Measurements from ENCODE around the gene ARHGEF10L. TPM values are rescaled to one million over a fixed set of nuclear protein-coding genes. Genes with fewer than 3 reads are reported as not detected.

ARHGEF10L gene
- total RNA-seq, 1 experiment from 2014 or later = 51.7 TPM

- DNase-seq (ENCODE audit: low read depth) = no peak
Observed at GRCh38 chr1:17706445-17706844, 166.9 kb downstream of the ARHGEF10L start.

GRCh38 chr1:17709981-17710380, 170.5 kb downstream of the ARHGEF10L start:
- no peak for DNase-seq (ENCODE audit: low read depth)

- DNase-seq (ENCODE audit: low read depth) = no peak
Observed at GRCh38 chr1:17710889-17711576, 171.5 kb downstream of the ARHGEF10L start.

GRCh38 chr1:17711577-17711910, 172.0 kb downstream of the ARHGEF10L start:
- DNase-seq (ENCODE audit: low read depth) = no peak

DNA sequence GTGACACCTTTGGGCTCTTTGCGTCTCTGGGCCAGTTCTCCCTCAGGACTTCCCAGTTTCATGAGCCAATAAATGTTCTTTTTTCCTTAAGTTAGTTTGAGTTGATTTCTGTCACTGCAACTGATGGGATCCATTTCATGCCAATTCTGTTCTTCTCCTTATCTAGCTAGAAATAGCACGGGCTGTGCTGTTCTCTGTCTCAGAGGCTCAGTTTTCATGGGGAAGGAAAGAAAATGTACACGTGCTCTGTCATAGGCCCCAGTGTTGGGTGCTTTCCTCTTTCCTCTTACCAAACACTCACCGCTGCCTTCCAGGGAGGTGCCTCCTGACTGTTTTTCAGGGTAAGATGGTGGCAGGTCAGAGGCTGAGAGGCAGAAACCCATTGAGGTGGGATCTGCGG, 172.4 kb downstream of the ARHGEF10L start:
- DNase-seq (ENCODE audit: low read depth) = no peak

GRCh38 chr1:17713993-17714392, 174.5 kb downstream of the ARHGEF10L start:
- no peak for DNase-seq (ENCODE audit: low read depth)

DNA sequence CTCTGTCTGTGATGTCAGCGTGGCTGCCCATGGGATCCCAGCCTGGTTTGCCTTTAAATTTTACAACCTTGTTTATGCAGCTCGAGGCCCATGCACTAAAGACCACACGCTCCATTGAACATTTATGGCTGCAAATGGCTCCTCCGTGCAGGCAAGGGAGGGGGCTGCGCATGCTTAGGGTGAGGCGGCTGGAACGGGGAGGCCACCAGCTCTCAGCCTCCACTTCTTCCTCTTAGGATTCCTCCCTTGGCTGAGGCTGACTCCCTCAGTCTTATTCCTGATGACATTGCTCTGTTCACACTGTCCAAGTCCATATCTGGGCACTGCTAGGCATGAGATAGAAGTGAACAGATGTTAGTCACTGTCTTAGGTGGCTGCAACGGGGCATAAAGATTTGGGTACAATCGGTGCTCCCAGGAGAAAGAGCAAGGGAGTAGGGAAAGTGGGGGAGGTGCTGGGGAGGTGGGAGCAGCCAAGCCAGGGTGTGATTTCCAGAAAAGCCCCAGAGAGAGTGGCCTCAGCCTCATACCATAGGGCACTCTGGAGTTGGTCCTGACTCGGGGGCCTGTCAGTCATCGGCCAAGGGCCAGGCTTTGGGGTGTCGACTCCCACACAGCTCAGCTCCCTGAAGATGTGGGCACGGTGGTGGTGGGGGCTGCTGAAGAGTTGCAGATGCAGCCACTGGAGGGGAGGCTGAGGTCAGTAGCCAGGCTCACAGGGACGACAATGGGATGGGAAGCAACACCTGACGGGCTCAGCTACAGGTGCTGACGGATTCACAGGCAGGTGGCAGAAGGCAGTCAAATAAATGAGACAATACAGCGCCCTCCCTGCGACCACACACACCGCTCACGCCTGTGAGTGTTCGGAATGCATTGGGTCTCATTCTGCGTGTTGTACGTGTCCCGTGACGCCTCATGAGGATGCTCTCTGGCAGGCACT, 178.4 kb downstream of the ARHGEF10L start:
- no peak for DNase-seq (ENCODE audit: low read depth)

- peak; percentile 65 for DNase-seq (ENCODE audit: low read depth)
Observed at GRCh38 chr1:17719874-17720273, 180.4 kb downstream of the ARHGEF10L start.

DNA sequence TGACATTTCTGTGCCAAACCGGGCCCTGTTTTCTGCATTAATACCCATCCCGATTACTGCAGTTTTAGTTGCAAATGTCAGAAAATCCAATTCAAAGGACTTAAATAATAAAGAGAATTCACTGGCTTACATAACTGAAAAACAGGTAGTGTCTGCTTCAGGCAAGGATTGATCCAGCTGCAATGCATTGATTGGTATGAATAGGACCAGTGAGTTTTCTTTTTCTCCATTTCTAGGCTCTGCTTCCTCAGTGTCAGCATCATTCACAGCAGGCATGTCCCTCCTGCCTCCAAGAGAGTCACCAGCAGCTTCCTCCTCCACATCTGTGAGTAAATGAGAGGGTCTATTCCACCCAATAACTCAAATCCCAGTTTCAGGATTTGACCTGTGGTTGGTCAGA, 181.9 kb downstream of the ARHGEF10L start:
- DNase-seq (ENCODE audit: low read depth) = no peak

DNA sequence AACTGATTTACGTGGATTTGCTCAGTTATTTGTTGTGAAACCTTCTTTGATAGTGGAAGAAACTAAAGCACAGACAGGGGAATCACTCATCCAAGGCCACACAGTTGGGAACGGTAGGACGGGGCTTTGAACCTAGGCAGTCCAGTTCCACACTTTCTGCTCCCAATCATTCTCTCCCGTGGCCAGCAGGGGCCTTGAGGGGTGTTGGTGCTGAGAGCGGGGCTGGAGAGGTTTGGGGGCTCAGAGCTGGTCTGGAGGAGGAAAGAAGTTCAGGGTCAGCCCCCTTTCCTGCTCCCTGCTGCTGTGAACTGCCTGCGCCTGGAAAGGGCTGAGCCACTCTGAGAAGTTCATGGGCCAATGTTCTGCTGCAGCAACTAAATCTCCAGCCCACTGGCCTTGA, 184.2 kb downstream of the ARHGEF10L start:
- DNase-seq (ENCODE audit: low read depth) = no peak

DNA sequence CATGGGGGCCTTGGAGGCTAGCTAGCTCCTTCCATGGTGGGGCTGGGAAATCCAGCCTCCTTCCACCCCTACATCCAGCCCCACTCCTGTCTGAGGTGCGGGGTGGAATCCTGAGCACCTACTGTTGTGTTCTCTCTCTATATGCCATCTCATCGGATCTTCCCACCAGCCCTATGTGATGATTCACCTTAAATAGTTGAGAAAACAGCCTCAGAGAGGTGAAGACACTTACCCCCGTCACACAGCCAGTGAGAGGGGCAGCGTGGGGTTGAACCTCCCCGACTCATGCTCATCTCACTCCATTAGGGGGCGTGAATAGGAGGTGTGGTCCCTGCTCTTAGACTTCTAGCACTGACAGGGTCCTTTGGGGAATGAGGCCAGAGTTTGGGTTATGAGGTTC, 184.7 kb downstream of the ARHGEF10L start:
- DNase-seq (ENCODE audit: low read depth) = no peak

DNA sequence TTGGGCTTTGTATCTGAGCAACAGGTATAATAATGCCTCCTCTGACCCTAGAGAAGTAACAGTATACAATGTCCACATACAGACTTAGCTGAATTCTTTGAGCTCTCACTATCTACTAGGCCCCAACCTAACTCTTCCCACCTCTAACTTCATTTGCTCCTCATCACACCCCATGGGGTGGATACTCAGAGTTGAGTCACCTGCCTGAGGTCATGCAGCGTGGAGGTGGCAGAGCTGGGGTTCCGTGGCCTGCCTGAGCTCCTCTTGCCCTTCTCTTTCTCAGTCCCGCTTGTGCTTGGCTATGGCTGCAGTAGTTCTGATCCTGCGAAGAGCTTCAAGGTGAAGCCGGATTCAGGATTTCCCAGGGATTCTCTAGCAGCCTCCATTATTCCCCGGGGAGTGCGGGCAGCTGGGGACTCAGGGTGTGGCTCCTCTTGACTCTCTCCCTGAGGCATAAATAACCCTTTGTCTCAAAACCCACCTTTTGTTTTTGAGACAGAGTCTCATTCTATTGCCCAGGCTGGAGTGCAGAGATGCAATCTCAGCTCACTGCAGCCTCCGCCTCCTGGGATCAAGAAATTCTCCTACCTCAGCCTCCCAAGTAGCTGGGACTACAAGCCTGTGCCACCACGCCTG, 185.7 kb downstream of the ARHGEF10L start:
- no peak for DNase-seq (ENCODE audit: low read depth)

GRCh38 chr1:17725811-17726582, 186.5 kb downstream of the ARHGEF10L start:
- no peak for DNase-seq (ENCODE audit: low read depth)

DNA sequence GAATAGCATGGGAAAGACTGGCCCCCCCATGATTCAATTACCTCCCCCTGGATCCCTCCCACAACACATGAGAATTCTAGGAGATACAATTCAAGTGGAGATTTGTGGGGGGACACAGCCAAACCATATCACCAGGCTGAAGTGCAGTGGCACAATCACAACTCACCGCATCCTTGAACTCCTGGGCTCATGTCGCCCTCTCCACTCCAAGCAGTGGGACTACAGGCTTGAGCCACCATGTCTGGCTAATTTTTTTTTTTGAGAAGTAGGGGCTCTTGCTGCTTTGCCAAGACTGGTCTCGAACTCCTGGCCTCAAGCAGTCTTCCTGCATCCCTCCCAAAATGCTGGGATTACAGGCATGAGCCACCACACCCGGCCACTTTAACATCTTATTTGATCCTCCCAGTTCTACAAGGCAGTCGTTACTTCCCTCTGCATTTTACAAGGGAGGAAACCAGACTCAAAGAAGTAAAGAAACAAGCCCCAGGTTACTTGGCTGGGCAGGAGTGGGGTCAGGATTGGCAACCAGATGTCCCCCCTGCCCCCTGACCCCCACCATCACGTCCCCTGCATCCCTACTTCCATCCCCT, 188.7 kb downstream of the ARHGEF10L start:
- no peak for DNase-seq (ENCODE audit: low read depth)

DNA sequence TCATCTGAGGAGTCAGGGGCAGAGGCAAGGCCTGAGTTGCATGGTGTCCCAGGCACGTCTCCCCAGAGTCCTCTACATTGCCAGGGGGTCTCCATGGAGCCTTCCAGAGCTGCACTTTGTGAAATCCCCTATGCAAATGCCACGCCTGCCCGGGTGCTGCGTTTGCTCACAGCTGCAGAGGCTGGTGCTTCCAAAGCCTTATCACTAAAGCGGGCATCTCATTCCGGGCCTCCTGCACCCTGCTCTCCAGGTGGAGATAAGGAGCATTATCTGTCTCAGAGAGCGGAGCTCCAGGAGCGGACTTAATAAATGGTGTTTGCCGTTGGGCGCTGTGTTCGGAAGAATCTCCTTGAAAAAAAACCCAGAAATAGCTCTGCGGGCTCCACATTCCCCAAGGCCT, 189.8 kb downstream of the ARHGEF10L start:
- no peak for DNase-seq (ENCODE audit: low read depth)

GRCh38 chr1:17729909-17730308, 190.4 kb downstream of the ARHGEF10L start:
- no peak for DNase-seq (ENCODE audit: low read depth)

DNA sequence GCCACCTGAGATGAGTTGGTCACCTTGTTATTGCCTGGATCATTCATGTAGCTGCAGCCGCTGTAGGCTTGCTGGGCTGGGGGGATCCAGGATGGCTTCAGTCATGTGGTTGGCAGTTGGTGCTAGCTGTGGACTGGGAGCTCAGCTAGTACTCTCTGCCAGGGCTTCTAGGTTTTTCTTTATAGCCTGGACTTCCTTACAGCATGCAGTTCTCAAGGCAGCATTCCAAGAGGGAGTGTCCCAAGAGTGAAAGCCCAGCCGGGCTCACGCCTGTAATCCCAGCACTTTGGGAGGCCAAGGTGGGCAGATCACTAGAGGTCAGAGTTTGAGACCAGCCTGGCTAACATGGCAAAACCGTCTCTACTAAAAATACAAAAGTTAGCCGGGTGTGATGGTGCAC, 192.0 kb downstream of the ARHGEF10L start:
- no peak for DNase-seq (ENCODE audit: low read depth)

DNA sequence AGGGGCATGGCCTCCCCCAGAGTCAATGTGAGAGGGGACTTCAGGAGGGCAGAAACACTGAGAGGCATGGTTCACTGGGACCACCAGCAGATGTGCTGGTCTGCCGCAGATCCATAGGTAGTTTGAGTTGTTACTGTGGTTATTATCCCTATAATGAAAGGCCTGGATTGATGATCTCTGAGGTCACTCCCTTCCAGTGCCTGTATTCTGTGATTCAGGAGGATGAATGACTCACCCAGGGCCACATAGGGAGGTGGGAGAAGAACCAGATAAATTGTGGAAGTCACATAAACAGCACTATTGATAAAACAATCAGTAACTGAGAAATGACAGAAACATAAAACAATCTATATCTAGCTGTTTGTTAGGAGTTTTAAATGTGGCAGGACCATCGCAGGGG, 193.0 kb downstream of the ARHGEF10L start:
- peak; percentile 12 for DNase-seq (ENCODE audit: low read depth)

DNA sequence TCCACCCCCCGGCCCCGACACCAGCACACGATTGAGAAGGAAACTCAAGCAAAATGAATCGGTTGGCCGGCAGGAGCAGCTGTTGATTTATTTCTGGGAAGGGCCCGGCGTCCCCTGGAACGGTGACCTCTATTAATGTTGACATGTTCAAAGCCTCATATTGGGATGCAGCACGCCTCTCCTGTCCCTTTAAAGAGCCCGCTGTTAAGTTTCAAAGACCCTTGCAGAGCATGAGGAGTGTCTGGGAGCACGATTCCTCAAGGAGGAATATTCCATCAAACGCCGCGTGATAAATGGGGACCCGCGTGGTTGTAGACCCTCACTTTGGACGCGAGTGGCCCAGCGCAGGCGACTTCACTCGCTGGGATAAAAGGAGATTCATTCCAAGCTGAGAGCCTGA, 194.2 kb downstream of the ARHGEF10L start:
- DNase-seq (ENCODE audit: low read depth) = no peak

- DNase-seq (ENCODE audit: low read depth) = no peak
Observed at GRCh38 chr1:17734609-17735008, 195.1 kb downstream of the ARHGEF10L start.

GRCh38 chr1:17735348-17735747, 195.8 kb downstream of the ARHGEF10L start:
- DNase-seq (ENCODE audit: low read depth) = no peak
